GM19351 (cell line): ENCODE measurements around the gene ANKS1B.

Experiments
- ATAC-seq: cut with Tn5 transposase; IDR thresholded peaks from one replicate; pipeline ENCODE4 v1.9.1; 2021; ENCODE audit warnings: mild to moderate bottlenecking, moderate library complexity; ENCODE audit not compliant: unreplicated experiment

Gene ANKS1B

DNA sequence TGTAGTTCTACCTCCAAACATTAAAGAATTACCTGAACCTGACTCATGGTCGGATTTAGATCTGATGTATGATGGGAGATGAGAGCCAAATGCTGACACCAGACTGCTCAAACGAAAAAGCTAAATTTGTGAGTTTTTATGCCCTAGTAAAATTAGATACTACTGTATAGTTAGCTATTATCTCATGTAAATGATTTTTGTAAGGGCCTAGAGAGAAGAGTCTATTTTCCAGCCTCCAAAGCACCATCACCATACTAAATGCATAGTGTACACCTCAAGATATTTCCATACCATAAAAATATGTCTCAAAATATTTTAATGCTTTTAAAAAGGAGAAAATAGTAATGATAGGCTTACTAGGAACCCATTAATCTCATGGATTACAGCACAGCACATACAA is 18.3 kb downstream of the ANKS1B start:
- ATAC-seq = no peak

- no peak for ATAC-seq
Observed at GRCh38 chr12:99960311-99960710, 24.4 kb downstream of the ANKS1B start.

DNA sequence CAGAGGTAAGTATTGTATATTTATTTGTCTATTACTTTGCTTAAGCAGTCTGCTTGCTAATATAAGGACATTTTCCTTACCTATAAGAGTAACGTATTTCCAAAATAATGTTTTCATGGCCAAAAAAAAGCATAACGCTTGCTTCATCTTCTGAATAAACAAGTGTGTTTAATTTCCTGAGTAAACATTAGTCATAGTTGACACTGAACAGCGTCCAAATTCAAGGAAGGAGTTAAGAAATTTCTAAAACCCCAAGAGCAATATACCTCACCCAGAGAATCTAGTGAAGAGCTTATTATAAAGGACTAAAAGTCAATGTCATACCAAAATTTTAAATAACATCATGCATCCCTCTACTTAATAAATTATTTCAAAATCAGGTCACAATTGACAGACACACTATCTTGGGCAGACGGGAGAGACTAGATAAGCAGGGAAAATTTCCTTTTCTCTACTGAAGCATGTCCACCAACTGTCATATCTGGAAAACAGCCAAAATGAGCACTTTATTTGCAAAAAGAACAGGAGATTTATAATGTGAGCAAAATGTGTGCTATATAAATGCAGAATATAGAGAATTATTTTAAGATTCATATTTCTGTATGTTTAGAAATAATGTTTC is 25.1 kb downstream of the ANKS1B start:
- no peak for ATAC-seq

DNA sequence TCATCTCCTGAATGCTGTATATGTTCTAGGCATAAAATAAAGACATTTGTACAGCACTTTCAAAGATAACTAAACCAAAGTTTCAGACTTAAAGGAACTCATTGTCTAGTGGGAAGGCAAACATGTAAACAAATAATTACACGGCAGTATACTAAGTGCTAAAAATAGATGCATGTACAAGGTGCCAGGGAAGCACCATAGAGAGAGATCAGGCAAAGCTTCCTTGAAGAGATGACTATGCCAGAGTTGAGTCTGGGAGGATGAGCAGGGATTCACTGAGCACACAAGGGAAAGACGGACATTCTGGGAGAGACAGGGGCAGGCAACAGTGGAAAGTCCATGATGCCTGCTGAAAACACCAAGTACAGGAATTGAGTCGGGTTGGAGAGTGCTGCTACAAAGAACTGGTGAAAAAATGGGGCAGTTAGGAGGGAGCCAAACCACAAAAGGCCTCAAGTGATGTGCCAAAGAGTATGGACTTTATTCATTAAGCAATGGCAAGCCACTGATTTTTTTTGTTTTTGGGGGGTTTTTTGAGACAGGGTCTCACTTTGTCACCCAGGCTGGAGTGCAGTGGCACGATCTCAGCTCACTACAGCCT is 26.8 kb downstream of the ANKS1B start:
- ATAC-seq = no peak

DNA sequence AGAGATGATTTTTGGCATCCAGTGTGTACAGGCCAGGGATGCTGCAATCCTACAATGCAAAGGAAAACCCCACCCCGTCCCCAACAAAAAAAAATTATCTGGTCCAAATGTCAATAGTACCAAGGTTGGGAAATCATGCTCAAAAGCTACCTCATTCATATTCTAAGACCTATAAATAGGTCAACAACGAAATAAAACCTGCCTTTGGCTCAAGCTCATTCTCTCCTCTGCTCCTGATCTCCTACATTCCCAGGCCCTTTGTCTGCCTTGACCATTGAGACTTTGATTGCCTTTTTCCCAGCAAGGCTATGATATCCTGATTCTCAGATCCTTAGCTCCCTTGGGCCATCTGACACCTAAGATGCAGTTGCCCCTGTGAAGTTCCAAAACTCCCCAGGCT is 30.0 kb downstream of the ANKS1B start:
- no peak for ATAC-seq

- no peak for ATAC-seq
Observed at GRCh38 chr12:99948370-99948769, 36.4 kb downstream of the ANKS1B start.

DNA sequence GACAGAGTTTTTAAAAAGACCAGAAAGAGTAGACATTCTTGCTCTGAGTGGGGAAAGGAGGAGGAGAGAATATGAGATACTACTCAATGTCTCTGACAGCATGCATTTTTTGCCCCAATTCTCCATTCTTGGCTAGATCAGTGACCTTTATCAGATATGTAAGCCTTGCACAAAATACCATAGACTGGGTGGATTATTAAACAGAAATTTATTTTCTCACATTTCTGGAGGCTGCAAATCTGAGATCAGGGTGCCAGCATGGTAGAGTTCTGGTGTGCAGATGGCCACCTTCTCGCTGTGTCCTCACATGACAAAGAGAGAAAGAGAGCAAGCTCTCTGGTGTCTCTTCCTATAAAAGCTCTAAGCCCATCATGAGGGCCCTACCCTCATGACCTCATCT is 38.6 kb downstream of the ANKS1B start:
- no peak for ATAC-seq

DNA sequence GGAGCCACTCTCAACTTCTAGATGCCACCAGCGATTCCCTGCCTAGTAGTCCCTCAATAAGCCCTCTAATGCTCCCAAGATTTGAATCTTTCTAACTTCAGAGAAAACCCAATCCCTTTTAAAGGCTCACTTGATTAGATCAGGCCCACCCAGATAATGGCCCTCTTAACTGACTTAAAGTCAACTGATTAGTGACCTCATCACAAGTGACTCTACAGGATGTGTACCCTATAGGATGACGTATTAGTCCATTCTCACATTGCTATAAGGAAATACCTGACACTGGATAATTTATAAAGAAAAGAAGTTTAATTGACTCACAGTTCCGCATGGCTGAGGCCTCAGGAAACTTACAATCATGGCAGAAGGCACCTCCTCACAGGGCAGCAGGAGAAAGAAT is 49.1 kb downstream of the ANKS1B start:
- no peak for ATAC-seq

GRCh38 chr12:99926511-99927169 is 58.1 kb downstream of the ANKS1B start:
- no peak for ATAC-seq

GRCh38 chr12:99920353-99920960 is 64.3 kb downstream of the ANKS1B start:
- no peak for ATAC-seq

GRCh38 chr12:99917711-99918402 is 66.9 kb downstream of the ANKS1B start:
- ATAC-seq = no peak

GRCh38 chr12:99916555-99916954 is 68.2 kb downstream of the ANKS1B start:
- no peak for ATAC-seq

DNA sequence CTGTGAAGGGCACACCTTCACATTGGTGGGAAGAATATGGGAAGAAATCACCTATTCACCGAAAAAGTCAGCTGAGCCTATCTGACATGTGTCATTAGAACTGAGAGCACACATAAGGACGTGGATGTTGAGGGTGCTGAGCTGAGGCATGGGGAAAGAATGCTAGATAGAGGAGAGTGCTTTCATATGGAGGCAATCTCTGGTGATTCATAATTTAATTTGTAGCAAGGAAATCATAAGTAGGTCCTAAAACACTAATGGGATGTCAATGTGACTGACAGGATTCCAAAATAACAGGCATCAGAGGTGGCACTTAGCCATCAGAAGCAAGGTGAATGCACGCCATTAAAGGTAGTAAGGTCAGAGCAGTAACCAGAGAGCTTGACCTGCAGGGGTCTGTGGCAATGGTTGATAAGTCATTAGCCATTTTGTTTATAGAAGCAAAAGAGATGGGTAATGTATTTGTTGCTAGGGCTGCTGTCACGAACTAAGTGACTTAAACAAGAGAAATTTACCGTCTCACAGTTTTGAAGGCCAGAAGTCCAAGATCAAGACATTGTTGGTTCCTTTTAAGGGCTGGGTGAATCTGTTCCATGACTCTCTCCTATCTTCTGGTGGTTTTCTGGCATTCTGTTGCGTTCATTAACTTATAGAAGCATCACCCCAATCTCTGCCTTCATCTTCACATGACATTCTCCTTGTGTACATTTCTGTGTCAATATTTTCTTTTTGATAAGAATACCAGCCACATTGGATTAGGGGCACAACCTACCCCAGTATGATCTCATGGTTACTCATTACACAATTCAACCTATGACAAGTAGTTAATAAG is 69.3 kb downstream of the ANKS1B start:
- no peak for ATAC-seq

DNA sequence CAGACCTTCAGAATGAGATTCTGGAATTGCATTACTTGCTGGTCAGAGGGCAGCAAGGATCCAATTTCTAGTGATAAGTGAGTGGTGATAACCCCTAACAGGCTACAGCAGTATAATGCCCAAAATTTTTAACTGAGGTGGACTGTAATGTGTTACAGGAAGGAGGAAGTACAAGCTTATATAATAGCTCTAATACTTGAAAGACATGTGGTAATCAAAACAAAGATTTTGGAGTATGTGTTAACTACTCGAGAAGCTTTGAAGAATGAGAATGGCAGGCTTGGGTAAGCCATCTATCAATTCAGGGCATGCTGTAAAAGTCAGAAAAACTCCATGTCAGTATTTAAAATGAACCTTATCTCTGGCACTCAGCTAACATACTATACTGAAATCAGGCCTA is 70.5 kb downstream of the ANKS1B start:
- no peak for ATAC-seq

DNA sequence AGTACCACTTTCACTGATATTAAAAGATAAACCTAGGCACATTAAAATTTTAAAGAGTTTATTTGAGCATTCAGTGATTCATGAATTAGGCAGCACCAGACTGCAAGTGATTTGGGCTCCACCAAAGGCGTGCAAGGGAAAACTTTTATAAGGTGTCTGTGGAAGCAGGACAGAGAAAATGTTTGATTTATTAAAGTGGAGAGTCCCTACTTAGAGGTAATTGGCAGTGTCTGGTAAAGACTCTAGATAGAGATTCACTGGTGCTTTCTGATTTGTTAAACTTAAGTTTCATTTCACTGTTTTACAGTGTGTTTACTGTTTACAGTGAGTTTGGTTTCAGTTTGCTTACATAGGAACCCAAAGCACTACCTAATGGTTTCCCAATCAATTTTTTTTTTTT is 72.8 kb downstream of the ANKS1B start:
- ATAC-seq = peak; percentile 82

DNA sequence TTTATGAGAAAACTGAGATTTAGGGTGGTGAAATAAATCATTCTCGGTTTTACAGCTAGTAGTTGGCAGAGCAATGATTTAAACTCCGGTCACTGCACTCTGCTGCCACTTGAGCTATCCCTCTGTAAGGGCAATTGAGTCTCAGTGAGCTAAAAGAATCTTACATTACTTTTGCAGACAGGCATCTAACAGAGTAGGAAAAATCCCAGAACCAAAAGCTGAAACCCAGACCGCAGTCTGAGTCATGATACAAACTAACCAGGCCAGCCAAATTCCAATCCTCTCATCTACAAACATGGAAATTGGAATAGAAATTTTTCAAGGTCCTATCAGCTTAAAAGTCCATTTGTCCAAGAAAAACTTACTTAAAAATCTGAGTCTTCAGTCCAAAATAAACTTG is 73.7 kb downstream of the ANKS1B start:
- no peak for ATAC-seq

GRCh38 chr12:99910342-99910741 is 74.4 kb downstream of the ANKS1B start:
- ATAC-seq = no peak

- ATAC-seq = no peak
Observed at GRCh38 chr12:99906786-99907579, 77.8 kb downstream of the ANKS1B start.

DNA sequence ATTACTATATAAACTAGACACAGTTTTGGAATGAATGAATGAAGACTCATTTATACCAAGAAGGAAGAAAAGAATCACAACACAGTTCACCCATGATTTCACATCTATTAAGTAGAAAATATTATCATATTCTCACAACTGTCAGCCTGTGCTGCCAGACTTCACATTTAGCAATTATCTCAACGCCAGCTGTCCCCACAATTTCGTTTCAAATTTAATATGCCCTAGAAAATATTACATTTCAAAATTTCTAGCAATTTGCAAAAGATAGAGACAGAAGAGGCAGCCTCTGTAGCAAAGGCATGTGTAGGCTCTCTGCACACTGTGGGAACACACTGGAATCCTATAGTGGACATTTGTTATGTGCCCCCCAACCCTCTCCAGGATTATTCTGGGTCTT is 83.6 kb downstream of the ANKS1B start:
- no peak for ATAC-seq

GRCh38 chr12:99898645-99899044 is 86.1 kb downstream of the ANKS1B start:
- ATAC-seq = no peak
